ENCODE measurements around the gene CEND1.

DNA sequence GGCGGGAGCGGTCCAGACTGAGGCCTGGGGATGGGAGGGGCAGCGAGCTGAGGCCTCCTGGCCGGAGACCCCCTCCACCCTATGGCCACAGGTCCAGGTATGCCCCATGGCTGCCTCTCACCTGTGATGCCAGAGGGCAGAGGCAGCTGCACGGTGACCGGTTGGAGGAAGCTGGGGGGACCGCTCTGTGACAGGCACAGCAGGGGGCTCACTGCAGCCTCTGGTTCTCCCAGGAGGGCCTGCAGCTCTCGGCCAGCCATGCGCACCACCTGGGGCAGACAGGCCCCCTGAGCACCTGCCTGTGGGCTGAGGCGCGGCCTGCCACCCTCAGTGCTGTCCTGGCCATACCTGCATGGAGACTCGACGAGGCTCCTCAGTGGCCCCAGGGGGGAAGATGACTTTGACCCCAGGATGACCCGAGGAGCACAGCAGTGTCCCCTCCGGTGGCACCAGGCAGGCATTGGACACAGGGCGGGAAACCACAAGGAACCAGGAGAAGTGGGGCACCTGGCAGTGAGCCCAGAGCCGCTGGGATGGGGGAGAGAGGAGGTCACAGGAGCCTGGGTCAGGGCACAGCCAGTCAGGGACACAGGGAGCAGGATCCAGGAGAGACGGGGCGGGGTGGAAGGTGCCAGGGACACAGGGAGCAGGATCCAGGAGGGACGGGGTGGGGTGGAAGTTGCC, 11.3 kb upstream of the CEND1 start:
- TF ChIP-seq EZH2 (IDR thresholded peaks at IDR 0.05; ENCODE audit: low read length), result no peak
- TF ChIP-seq, protein P1, sequence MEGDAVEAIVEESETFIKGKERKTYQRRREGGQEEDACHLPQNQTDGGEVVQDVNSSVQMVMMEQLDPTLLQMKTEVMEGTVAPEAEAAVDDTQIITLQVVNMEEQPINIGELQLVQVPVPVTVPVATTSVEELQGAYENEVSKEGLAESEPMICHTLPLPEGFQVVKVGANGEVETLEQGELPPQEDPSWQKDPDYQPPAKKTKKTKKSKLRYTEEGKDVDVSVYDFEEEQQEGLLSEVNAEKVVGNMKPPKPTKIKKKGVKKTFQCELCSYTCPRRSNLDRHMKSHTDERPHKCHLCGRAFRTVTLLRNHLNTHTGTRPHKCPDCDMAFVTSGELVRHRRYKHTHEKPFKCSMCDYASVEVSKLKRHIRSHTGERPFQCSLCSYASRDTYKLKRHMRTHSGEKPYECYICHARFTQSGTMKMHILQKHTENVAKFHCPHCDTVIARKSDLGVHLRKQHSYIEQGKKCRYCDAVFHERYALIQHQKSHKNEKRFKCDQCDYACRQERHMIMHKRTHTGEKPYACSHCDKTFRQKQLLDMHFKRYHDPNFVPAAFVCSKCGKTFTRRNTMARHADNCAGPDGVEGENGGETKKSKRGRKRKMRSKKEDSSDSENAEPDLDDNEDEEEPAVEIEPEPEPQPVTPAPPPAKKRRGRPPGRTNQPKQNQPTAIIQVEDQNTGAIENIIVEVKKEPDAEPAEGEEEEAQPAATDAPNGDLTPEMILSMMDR (optimal IDR thresholded peaks at IDR 0.05 in 1 of 3, IDR thresholded peaks at IDR 0.05 in 1 of 3, conservative IDR thresholded peaks at IDR 0.05 in 1 of 3; ENCODE audit: extremely low read depth in 1 of 3, insufficient read depth in 2 of 3, low read length in 3 of 3), result no peak

Data from keratinocyte (primary cell).